H1 (cell line): ENCODE measurements around the gene HRCT1. TPM values are rescaled to one million over a fixed set of nuclear protein-coding genes. Genes with fewer than 3 reads are reported as not detected.

ENCODE experiments used
- CTCF ChIA-PET: fragments of 300-600 bp; sonication (Branson Sonifier 250); formaldehyde crosslinking; loops from one replicate; lab custom pipeline; 2021; ENCODE audit not compliant: partially characterized antibody; lab: Charles Lee
- POLR2A ChIA-PET: fragments of 300-600 bp; sonication (Branson Sonifier 250); formaldehyde crosslinking; loops from one replicate; lab custom pipeline; 2021; ENCODE audit warnings: inconsistent platforms; ENCODE audit not compliant: partially characterized antibody; lab: Charles Lee
- DNase-seq, 2 experiments: peaks; one replicate each; pipeline versions ENCODE4 v3.0.0 to v3.0.0-alpha.2; 2010 to 2022; ENCODE audit warnings: low spot score in 2 of 2, low read depth in 1 of 2, mixed read lengths in 1 of 2
- FAIRE-seq: peaks from 2 replicates; lab custom pipeline; 2011; peaks lifted over from hg19 to GRCh38; lab: Jason Lieb, UNC
- H2AFZ ChIP-seq: 2 replicates; pipeline ENCODE4 v1.8.1; 2012; ENCODE audit warnings: low read length, inconsistent platforms
- H2AK5ac ChIP-seq: 2 replicates; pipeline ENCODE4 v1.6.1; 2013; ENCODE audit warnings: low read depth, low read length
- H2BK120ac ChIP-seq: replicated peaks from 2 replicates; pipeline ENCODE3; 2013; ENCODE audit warnings: low read depth, low read length, inconsistent platforms
- H2BK12ac ChIP-seq: 2 replicates; pipeline ENCODE4 v1.6.1; 2013; ENCODE audit warnings: low read depth, low read length
- H2BK15ac ChIP-seq: 2 replicates; pipeline ENCODE4 v1.6.1; 2013; ENCODE audit warnings: low read length
- H2BK20ac ChIP-seq: 2 replicates; pipeline ENCODE4 v1.6.1; 2013; ENCODE audit warnings: low read length
- H2BK5ac ChIP-seq: 2 replicates; pipeline ENCODE4 v1.6.1; 2013; ENCODE audit warnings: low read depth, low read length
- H3K14ac ChIP-seq: 2 replicates; pipeline ENCODE4 v1.6.1; 2013; ENCODE audit warnings: inconsistent platforms; ENCODE audit not compliant: insufficient read length
- H3K18ac ChIP-seq: 2 replicates; pipeline ENCODE4 v1.6.1; 2013; ENCODE audit warnings: low read length; ENCODE audit errors: extremely low read depth
- H3K23ac ChIP-seq: 2 replicates; pipeline ENCODE4 v1.6.1; 2013; ENCODE audit warnings: inconsistent platforms; ENCODE audit not compliant: insufficient read length
- H3K23me2 ChIP-seq: 2 replicates; pipeline ENCODE4 v1.6.1; 2013; ENCODE audit warnings: low read depth, low read length
- H3K27ac ChIP-seq: 2 replicates; pipeline ENCODE4 v1.6.1; 2011; ENCODE audit warnings: low read depth, low read length, inconsistent platforms
- H3K27me3 ChIP-seq, 4 experiments: replicated peaks in 1 of 4; 1 replicate in 1 of 4; 2 replicates in 3 of 4; pipeline versions ENCODE4 v1.6.1 to v1.8.1; 2011 to 2013; ENCODE audit warnings: low read length in 3 of 4, mild to moderate bottlenecking in 3 of 4, inconsistent platforms in 2 of 4, mixed read lengths in 2 of 4, moderate library complexity in 1 of 4; ENCODE audit not compliant: control insufficient read depth in 3 of 4, insufficient read depth in 3 of 4; ENCODE audit errors: extremely low read depth in 1 of 4
- H3K36me3 ChIP-seq, 4 experiments: 2 replicates each; pipeline versions ENCODE4 v1.6.1 to v1.8.1; 2011 to 2013; ENCODE audit warnings: mild to moderate bottlenecking in 4 of 4, low read length in 3 of 4, moderate library complexity in 2 of 4, control low read depth in 1 of 4, inconsistent platforms in 1 of 4; ENCODE audit not compliant: insufficient read depth in 4 of 4, control insufficient read depth in 2 of 4
- H3K4ac ChIP-seq: replicated peaks from 2 replicates; pipeline ENCODE3; 2013; ENCODE audit warnings: low read length, low read depth, mixed read lengths, inconsistent platforms; ENCODE audit not compliant: insufficient read length
- H3K4me1 ChIP-seq, 4 experiments: replicated peaks in 1 of 4; 1 replicate in 1 of 4; 2 replicates in 3 of 4; pipeline versions ENCODE4 v1.6.1 to v1.8.1; 2011 to 2013; ENCODE audit warnings: low read length in 3 of 4, inconsistent platforms in 2 of 4, mixed read lengths in 1 of 4; ENCODE audit not compliant: insufficient read depth in 4 of 4, control insufficient read depth in 3 of 4
- H3K4me2 ChIP-seq, 2 experiments: 2 replicates each; pipeline versions ENCODE4 v1.6.1 to v1.8.1; 2011 to 2013; ENCODE audit warnings: low read depth in 2 of 2, low read length in 2 of 2, control low read depth in 1 of 2, inconsistent platforms in 1 of 2, mild to moderate bottlenecking in 1 of 2; ENCODE audit not compliant: insufficient read depth in 1 of 2
- H3K4me3 ChIP-seq, 4 experiments: fragments of 200-600, 300-600 bp in 1 of 4; sonication (generic), shearing (Covaris generic), sonication (Bioruptor Twin) in 1 of 4; 2 replicates each; pipeline versions ENCODE4 v1.5.1 to v1.8.1; 2011 to 2016; ENCODE audit warnings: low read length in 4 of 4, low read depth in 3 of 4, control low read depth in 2 of 4, inconsistent platforms in 2 of 4, mild to moderate bottlenecking in 2 of 4, mixed read lengths in 1 of 4, moderate library complexity in 1 of 4; ENCODE audit not compliant: insufficient read depth in 2 of 4; ENCODE audit errors: extremely low read depth in 1 of 4
- H3K56ac ChIP-seq: replicated peaks from 2 replicates; pipeline ENCODE3; 2013; ENCODE audit warnings: low read depth, mild to moderate bottlenecking, mixed read lengths, low read length, inconsistent platforms; ENCODE audit not compliant: insufficient read length
- H3K79me1 ChIP-seq: 2 replicates; pipeline ENCODE4 v1.6.1; 2013; ENCODE audit warnings: low read depth, low read length, control low read depth
- H3K79me2 ChIP-seq, 2 experiments: 2 replicates each; pipeline versions ENCODE4 v1.6.1 to v1.8.1; 2012 to 2013; ENCODE audit warnings: low read length in 2 of 2, mild to moderate bottlenecking in 2 of 2, inconsistent platforms in 1 of 2; ENCODE audit not compliant: insufficient read depth in 2 of 2, control insufficient read depth in 1 of 2
- H3K9ac ChIP-seq, 4 experiments: replicated peaks in 1 of 4; 1 replicate in 1 of 4; 2 replicates in 3 of 4; pipeline versions ENCODE4 v1.6.1 to v1.8.1; 2011 to 2013; ENCODE audit warnings: low read depth in 3 of 4, low read length in 3 of 4, control low read depth in 2 of 4, mild to moderate bottlenecking in 2 of 4, moderate library complexity in 2 of 4, inconsistent platforms in 1 of 4; ENCODE audit errors: extremely low read depth in 1 of 4
- H3K9me3 ChIP-seq, 2 experiments: 2 replicates each; pipeline versions ENCODE4 v1.6.1 to v1.8.1; 2012 to 2013; ENCODE audit warnings: mild to moderate bottlenecking in 2 of 2, moderate library complexity in 2 of 2, control low read depth in 1 of 2, inconsistent platforms in 1 of 2, low read depth in 1 of 2, low read length in 1 of 2, mixed read lengths in 1 of 2; ENCODE audit not compliant: insufficient read depth in 2 of 2
- H4K20me1 ChIP-seq, 2 experiments: replicated peaks in 1 of 2; 2 replicates each; pipeline versions ENCODE3 to v1.8.1; 2011 to 2013; ENCODE audit warnings: inconsistent platforms in 2 of 2, low read length in 2 of 2, mild to moderate bottlenecking in 1 of 2; ENCODE audit not compliant: insufficient read depth in 2 of 2, control insufficient read depth in 1 of 2
- H4K5ac ChIP-seq: 2 replicates; pipeline ENCODE4 v1.6.1; 2013; ENCODE audit warnings: low read length, low read depth, mixed read lengths, inconsistent platforms; ENCODE audit not compliant: insufficient read length
- H4K8ac ChIP-seq: 2 replicates; pipeline ENCODE4 v1.8.0; 2013; ENCODE audit warnings: mild to moderate bottlenecking, moderate library complexity, low read length, inconsistent platforms; ENCODE audit not compliant: insufficient read depth; ENCODE audit errors: extremely low read depth
- H4K91ac ChIP-seq: replicated peaks from 2 replicates; pipeline ENCODE3; 2013; ENCODE audit warnings: low read length, mixed read lengths, inconsistent platforms; ENCODE audit not compliant: insufficient read length
- ASH2L ChIP-seq: fragments of 200-600, 300-600 bp; sonication (generic); IDR thresholded peaks from one replicate; pipeline ENCODE4 v1.7.1; 2017; ENCODE audit warnings: low read length
- BRCA1 ChIP-seq: IDR thresholded peaks from 2 replicates; pipeline ENCODE4 v1.6.1; 2012; ENCODE audit warnings: low read depth, low read length, improper control_type of control experiment
- CEBPB ChIP-seq: IDR thresholded peaks from 2 replicates; pipeline ENCODE4 v1.6.1; 2012; ENCODE audit warnings: low read depth, low read length
- CTCF ChIP-seq, 3 experiments: IDR thresholded peaks; 1 replicate in 2 of 3; 2 replicates in 1 of 3; pipeline versions ENCODE4 v1.5.1 to v1.6.1; 2011; ENCODE audit warnings: low read length in 3 of 3, mild to moderate bottlenecking in 3 of 3, inconsistent platforms in 2 of 3, low read depth in 1 of 3, moderate library complexity in 1 of 3; ENCODE audit not compliant: insufficient read depth in 1 of 3; ENCODE audit errors: control extremely low read depth in 1 of 3
- E2F6 ChIP-seq: IDR thresholded peaks from 2 replicates; pipeline ENCODE4 v1.6.1; 2012; ENCODE audit warnings: inconsistent platforms
- HDAC2 ChIP-seq, 2 experiments: fragments of 300-600 bp in 1 of 2; sonication (generic) in 1 of 2; IDR thresholded peaks; 2 replicates each; pipeline ENCODE4 v1.6.1; 2011 to 2012; ENCODE audit warnings: low read depth in 2 of 2, low read length in 2 of 2, mild to moderate bottlenecking in 2 of 2, moderate library complexity in 2 of 2, borderline replicate concordance in 1 of 2, inconsistent platforms in 1 of 2
- JUND ChIP-seq: IDR thresholded peaks from 2 replicates; pipeline ENCODE4 v1.6.1; 2011; ENCODE audit warnings: mild to moderate bottlenecking, improper control_type of control experiment, low read length
- KDM4A ChIP-seq: IDR thresholded peaks from one replicate; pipeline ENCODE4 v1.7.1; 2012; ENCODE audit warnings: low read depth, mild to moderate bottlenecking, moderate library complexity, low read length, inconsistent platforms; ENCODE audit not compliant: severe bottlenecking
- NRF1 ChIP-seq: IDR thresholded peaks from 2 replicates; pipeline ENCODE4 v1.6.1; 2011; ENCODE audit warnings: mild to moderate bottlenecking, low read depth, low read length, improper control_type of control experiment
- RFX5 ChIP-seq: IDR thresholded peaks from 2 replicates; pipeline ENCODE4 v1.6.1; 2011; ENCODE audit warnings: low read depth, low read length, improper control_type of control experiment, borderline replicate concordance
- SP1 ChIP-seq: IDR thresholded peaks from 2 replicates; pipeline ENCODE4 v1.6.1; 2011; ENCODE audit warnings: low read depth, low read length
- WGBS, 2 experiments: shearing (Covaris generic) in 1 of 2; methylation state at CpG; one replicate each; pipeline versions ENCODE4 v1.1.6 to v1.1.7; 2013 to 2015; ENCODE audit warnings: low lambda C conversion rate in 2 of 2, mixed read lengths in 2 of 2, inconsistent platforms in 1 of 2, low coverage in 1 of 2, missing lambda C conversion rate in 1 of 2; ENCODE audit not compliant: insufficient replicate concordance in 2 of 2, insufficient coverage in 1 of 2, insufficient read length in 1 of 2; ENCODE audit errors: extremely low coverage in 1 of 2, missing lambda C conversion rate in 1 of 2; 5-methylcytosine and 5-hydroxymethylcytosine counted together
- polyA plus RNA-seq, 7 experiments: library from polyadenylated mRNA; depleted of rRNA in 3 of 7; stranded (reverse) in 5 of 7; unstranded in 2 of 7; fragments of >200 nt in 5 of 7; fragments of 200-250 nt in 2 of 7; gene quantifications; 1 replicate in 5 of 7; 2 replicates in 1 of 7; 4 replicates in 1 of 7; pipeline versions ENCODE4 v1.2.1 to v1.2.3, GENCODE V29; 2011 to 2013; ENCODE audit warnings: missing spikeins in 2 of 7, mixed read lengths in 2 of 7
- total RNA-seq: library from RNA; stranded (reverse); fragmentation: NEBNext Ultra II Directional; extraction: Animal tissue kit (Norgen Biotek cat#: 25700); gene quantifications from 2 replicates; pipeline ENCODE4 v1.2.1, GENCODE V29; 2021

HRCT1 gene
- total and polyA plus RNA-seq, 2 of the 8 experiments (the other 6 are each of a cell fraction or from before 2014, with no cell fraction given): not detected

- Histone ChIP-seq H4K8ac (no peak overlapping the region), H3K23ac (no peak overlapping the region), H2AK5ac (no peak overlapping the region), H4K20me1 (no peaks in the 10 kb centered on the region), H3K23me2 (peaks cover 3% of the 10 kb centered on the region; the same call in 1 of the 2 replicates), H3K4me2 (no peak overlapping the region), H3K4ac (no peak overlapping the region), H2BK15ac (no peak overlapping the region), H2AFZ (no peak overlapping the region), H3K79me1 (no peaks in the 10 kb centered on the region), H3K4me1 (peaks cover 0 to 4% (median 0%) of the 10 kb centered on the region in 4 experiments; a peak in 3 of 7 replicates), H3K27ac (no peak overlapping the region), H3K18ac (no peak overlapping the region), H4K5ac (no peak overlapping the region), H3K56ac (no peak overlapping the region), H3K14ac (no peak overlapping the region), H2BK5ac (no peak overlapping the region), H3K79me2 (no peaks in the 10 kb centered on the region), H4K91ac (no peak overlapping the region), H2BK20ac (peak overlapping the region; percentile 32; the same call in 1 of the 2 replicates), H2BK120ac (no peak overlapping the region), H3K4me3 (no peak overlapping the region), H3K27me3 (no peaks in the 10 kb centered on the region), H3K36me3 (no peaks in the 10 kb centered on the region), H3K9me3 (no peaks in the 10 kb centered on the region), H3K9ac (no peak overlapping the region), H2BK12ac (no peak overlapping the region)
- 87% methylated on average over 4 of the region's 4 CpGs; no CpG with 5 or more reads in 1 of the 2 experiments for WGBS, 2 experiments
- ChIA-PET CTCF (interaction anchor here (0.5 to 1.8 kb wide), 4 partner anchors 12 to 322 kb away, joined by 3 to 7 read pairs (median 4); no protein-coding TSS in a partner anchor), POLR2A (interaction anchor here (1.1 kb wide), 1 partner anchor 14 kb away, joined by 3 read pairs; no protein-coding TSS in a partner anchor)
- DNase-seq: no peak
- FAIRE-seq: no peak
- no peak for TF ChIP-seq JUND
- TF ChIP-seq ASH2L: no peak
- no peak for TF ChIP-seq HDAC2 (IDR thresholded peaks at IDR 0.05; ENCODE audit: borderline replicate concordance in 1 of 2, low read depth in 2 of 2, low read length in 2 of 2)
- TF ChIP-seq E2F6: no peak
- TF ChIP-seq NRF1: no peak
- TF ChIP-seq CEBPB: no peak
- TF ChIP-seq RFX5: no peak
- no peak for TF ChIP-seq SP1
- TF ChIP-seq CTCF (IDR thresholded peaks at IDR 0.05; ENCODE audit: control extremely low read depth in 1 of 3, insufficient read depth in 1 of 3, low read depth in 1 of 3, low read length in 3 of 3): no peak
- TF ChIP-seq BRCA1: no peak
- TF ChIP-seq KDM4A: no peak
Observed at GRCh38 chr9:35917261-35917660, 11.3 kb downstream of the HRCT1 start.
